Left colon (tissue), 2 donors: ENCODE results near the gene EPB41L4B. TPM values are rescaled to one million over a fixed set of nuclear protein-coding genes. Genes with fewer than 3 reads are reported as not detected.

Experiments
- ATAC-seq: fragments of 200-7000 bp; cut with Tn5 transposase; one replicate; pipeline ENCODE4 v1.9.1; 2020; ENCODE audit warnings: mild to moderate bottlenecking, moderate library complexity
- DNase-seq, 2 donors: peaks; one replicate each; pipeline ENCODE4 v3.0.0-alpha.2; 2020
- intact Hi-C, 2 donors: fragments of 100-400 bp; cut with DNase I in 1 of 2; cut with micrococcal nuclease in 1 of 2; formaldehyde crosslinking; loops; one replicate each; pipeline versions ENCODE4 v1.11.2 to v1.14.0; 2022; cut with DNase I, micrococcal nuclease
- total RNA-seq, 2 donors: library from RNA; stranded (reverse); fragmentation: NEBNext Ultra II Directional; extraction: Animal tissue kit (Norgen Biotek cat#: 25700); gene quantifications; one replicate each; pipeline ENCODE4 v1.2.1, GENCODE V29; 2021
- donor health status: DM: no; HTN: no; CAD: no.
- donor health status: DM: yes; HTN: yes; CAD: no.

Gene EPB41L4B
- total RNA-seq, 2 donors from 2014 or later: 147 to 150 TPM

DNA sequence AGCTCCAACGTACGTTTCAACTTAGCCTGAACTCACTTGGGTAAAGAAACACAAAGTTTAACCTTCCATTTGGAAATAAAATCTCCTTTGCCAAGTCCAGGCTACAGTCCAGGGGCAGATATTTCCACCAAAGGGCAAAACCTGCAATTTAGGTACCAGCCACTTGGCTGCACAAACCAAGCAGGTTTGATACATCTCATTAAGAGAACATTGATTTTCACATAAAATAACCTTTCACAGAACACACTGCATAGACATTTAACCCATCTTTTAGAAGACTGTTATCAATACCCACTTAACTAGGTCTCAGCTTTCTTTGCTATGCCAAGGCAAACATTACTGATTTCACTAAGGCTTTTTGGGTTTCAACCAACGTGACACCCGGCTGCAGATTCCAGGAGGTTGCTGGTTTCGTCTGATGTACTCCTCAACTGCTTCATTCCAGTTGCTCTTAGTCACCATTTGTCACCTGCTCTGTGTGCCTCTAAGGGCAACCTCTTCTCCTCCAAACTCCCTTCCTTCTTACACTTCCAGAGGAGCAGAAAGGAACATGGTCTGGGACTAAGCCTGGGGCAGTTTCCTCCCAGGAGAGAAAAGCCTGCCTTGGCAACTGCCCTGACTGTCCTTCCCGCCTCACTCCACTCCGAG is 67.1 kb downstream of the EPB41L4B start:
- ATAC-seq: no peak
- no peak for DNase-seq
- intact Hi-C loops: no loop called here

GRCh38 chr9:109253241-109253636 is 67.6 kb downstream of the EPB41L4B start:
- intact Hi-C loops: no loop called here
- DNase-seq (no peak), ATAC-seq (no peak)

DNA sequence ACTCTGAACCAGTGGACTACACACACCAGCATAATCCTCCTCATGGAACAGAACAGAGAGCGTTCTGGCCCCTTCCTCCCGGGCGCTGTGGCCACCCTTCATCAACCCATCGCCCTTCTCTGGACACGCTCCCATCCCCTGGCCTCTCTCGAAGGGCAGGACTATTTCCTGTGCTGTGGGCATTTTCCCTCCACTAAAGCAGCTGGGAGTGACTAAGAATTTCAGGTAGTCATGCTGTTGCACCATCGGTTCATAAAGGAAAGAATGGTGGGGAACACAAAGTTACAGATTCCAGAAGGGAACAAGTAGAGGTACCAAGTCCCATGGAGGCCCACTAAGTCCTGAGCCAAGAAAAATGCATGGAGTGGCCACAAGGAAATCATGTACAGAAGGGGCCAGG is 68.6 kb downstream of the EPB41L4B start:
- intact Hi-C loops: no loop called here
- DNase-seq (no peak), ATAC-seq (no peak)

- intact Hi-C loops: no loop called here
- no peak for DNase-seq
- no peak for ATAC-seq
These were observed 69.1 kb downstream of the EPB41L4B start for GRCh38 chr9:109251776-109252106.

DNA sequence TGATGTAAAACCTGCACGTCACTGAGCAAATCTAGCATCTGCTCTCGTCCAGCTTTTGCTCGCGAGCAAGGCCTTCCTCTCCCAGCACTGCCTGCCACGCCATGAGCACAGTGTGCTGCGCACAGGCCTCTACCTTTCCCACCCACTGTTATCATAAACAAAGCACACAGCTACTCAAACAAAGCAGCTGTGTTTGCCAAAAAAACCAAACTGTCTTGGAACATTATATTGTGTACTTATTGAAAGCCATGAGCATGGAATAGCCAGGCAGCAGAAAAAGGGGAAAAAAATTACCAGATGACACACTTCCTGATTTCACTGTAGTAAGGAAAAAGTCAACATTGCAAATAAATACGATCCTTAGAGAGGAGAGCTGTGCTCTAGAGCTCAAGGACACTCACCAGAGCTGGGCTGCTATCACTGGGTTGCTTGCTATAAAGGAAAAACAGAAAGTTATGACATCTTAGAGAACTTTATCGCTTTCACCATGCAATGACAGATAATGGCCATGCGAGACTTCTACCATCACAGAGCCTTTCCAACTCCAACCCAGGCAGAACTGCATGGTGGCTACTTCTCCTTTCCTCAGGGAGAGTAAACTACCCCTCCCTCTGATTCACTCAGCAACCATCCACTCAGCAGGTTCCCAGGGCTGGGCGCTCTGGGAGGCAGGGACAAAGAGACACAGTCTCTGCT is 69.6 kb downstream of the EPB41L4B start:
- intact Hi-C loops: no loop called here
- ATAC-seq (peak; percentile 78), DNase-seq (peak; percentile 59 to 71)

DNA sequence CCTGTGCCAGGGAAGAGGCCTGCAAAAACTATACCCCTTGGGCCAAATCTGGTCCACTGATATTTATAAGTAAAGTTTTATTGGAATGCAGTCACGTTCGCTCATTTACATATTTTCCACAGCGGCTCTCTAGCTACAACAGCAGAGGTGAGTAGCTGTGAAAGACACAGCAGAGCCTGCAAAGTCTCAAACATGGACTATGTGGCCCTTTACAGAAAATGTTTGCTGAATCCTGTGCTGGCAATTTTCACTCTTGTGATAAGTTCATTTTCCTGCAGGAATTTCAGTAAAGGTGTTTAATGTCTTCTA is 70.1 kb downstream of the EPB41L4B start:
- intact Hi-C loops: no loop called here
- ATAC-seq: peak; percentile 2
- no peak for DNase-seq

DNA sequence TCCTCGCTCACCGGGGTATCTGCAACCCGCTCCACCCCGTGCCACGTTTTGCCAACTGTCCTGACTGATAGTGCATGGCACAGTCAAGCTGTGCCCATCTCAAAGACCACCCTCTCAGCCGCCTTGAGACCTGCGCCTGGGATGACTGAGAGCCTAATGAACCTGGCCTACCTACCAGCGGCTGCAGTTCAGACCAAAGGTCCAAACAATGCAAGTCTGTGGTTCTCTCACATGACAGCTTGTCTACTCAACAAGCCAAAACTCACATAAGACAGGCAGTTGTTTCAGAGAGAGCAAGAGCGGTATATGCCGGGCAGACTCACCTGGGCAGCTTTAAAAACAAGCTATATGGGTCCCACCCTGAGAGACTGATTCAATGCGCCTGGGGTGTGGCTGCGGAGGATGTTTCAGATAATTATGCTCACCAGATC is 70.5 kb downstream of the EPB41L4B start:
- ATAC-seq (peak; percentile 60), DNase-seq (peak; percentile 62 to 63)
- intact Hi-C loops: no loop called here

- no peak for ATAC-seq
- intact Hi-C loops: loop anchor here in 1 of 2 donors (10.0 kb wide), 1 partner anchor 225 kb away; no protein-coding TSS in a partner anchor
- DNase-seq: no peak
These were observed 71.2 kb downstream of the EPB41L4B start for GRCh38 chr9:109249615-109250014.

- intact Hi-C loops: loop anchor here in 1 of 2 donors (10.0 kb wide), 1 partner anchor 227 kb away; no protein-coding TSS in a partner anchor
- ATAC-seq (no peak), DNase-seq (no peak)
These were observed 72.7 kb downstream of the EPB41L4B start for GRCh38 chr9:109248133-109248581.

DNA sequence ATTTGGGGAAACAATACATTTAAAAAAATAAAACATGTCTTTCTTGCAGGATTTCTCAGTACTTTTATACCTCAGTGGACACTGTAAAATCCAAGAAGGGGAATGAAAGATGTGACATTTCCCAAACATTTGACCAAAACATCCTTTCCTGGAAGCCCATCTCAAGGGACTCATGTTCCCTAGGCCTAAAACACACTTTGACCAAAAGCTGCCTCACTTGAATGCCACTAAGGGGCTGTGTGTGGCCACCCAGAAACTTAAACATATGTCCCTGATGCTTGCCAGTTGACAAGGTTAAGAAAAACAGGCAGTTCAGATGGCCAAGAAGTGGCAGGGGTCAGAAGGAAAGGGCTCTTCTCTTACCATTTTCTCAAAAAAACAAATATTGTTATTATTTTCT is 73.6 kb downstream of the EPB41L4B start:
- intact Hi-C loops: loop anchor here in 1 of 2 donors (10.0 kb wide), 1 partner anchor 228 kb away; no protein-coding TSS in a partner anchor
- ATAC-seq: no peak

DNA sequence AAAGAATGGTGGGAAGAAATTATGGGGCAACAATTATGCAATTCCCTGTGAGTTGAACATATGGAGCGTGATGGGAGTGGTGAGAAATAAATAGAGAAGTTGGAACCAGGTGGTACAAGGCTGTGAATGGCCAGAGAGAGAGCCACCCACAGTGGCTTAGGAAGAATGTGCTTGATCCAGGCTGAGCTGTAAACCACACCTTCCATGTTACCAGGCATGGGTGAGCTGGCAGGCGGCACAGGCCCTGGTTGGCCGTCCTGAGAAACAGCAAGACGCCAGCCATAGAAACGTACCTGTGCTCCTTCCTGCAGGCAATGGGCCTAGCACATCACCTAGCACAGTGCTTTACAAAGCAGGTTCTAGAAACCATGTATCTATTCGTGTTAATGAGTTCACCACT is 74.3 kb downstream of the EPB41L4B start:
- intact Hi-C loops: loop anchor here in 1 of 2 donors (10.0 kb wide), 1 partner anchor 228 kb away; no protein-coding TSS in a partner anchor
- DNase-seq (no peak), ATAC-seq (peak; percentile 12)

More for the DNA sequence above, 73.6 kb downstream of the EPB41L4B start:
- no peak for DNase-seq

DNA sequence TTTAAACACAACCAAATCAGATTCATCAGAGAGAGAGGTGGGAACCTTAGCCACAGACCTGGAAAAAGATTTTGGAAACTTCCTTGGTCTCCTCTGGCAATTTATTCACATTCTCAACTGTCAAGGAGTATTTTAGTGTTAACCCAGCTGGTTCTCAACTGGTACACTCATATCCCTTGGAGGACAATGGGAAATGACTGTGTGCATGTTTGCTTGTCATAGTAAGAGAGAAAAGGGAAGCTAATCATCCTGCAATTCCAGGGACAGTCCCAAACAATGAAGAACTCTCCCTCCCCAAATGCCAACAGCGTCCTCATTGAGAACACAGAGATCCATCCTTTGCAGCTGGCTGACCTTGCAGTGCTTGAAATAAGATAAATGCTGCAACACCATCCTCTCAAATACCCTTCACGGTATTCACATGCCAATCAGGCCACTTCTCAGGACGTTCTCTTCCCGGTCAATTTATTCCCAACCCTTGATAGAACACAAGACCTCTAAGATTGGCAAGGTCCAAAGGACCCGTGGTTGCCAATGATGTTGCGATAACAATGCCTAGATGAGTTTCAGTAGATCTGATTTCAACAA is 75.5 kb downstream of the EPB41L4B start:
- intact Hi-C loops: loop anchor here in 1 of 2 donors (10.0 kb wide), 1 partner anchor 229 kb away; no protein-coding TSS in a partner anchor
- DNase-seq: no peak
- ATAC-seq: no peak

DNA sequence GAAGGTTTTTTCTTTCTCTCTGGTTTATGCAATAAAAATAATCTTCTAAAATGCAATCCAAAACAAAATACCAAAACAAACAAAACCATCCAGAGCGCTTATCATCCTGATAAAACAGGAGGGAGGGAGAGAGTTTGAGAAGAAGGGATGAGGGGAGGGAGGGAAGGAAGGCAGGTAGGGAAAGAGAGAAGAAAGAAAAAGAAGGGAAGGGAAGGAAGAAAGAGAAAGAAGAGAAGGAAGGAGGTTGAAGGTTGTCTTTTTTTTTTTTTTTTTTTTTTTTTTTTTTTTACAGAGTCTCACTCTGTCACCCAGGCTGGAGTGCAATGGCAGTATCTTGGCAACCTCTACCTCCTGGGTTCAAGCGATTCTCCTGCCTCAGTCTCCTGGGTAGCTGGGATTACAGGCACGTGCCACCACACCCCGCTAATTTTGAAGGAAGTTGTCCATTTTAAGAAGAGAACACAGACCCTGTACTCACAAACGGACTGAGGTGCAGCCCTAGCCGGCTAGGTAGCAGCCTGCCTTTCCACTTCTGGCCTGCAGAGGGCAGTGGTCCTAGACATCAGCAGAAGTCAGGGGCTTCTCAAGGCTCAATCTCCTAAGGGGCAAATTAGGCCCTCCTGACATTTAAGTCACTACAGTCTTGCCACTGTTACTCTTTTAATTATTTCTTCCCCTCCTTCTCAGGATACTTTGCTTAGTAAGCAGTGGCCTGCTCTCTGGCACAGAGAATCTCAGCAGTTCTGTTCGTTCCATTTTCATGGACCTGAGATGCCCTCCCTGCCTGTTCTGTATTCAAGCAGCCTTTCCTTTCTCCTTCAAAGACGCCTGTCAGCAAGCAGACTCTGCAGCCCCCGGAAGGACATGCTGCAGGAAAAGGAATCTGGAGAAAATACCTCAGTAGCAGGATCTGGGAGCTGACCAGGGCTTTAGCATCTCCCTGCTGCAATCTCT is 76.4 kb downstream of the EPB41L4B start:
- DNase-seq (peak; percentile 56 to 82), ATAC-seq (peak; percentile 79)
- intact Hi-C loops: loop anchor here in 1 of 2 donors (5.0 to 10.0 kb wide), 2 partner anchors 78 to 230 kb away; partner anchors contain the start of gene EPB41L4B

DNA sequence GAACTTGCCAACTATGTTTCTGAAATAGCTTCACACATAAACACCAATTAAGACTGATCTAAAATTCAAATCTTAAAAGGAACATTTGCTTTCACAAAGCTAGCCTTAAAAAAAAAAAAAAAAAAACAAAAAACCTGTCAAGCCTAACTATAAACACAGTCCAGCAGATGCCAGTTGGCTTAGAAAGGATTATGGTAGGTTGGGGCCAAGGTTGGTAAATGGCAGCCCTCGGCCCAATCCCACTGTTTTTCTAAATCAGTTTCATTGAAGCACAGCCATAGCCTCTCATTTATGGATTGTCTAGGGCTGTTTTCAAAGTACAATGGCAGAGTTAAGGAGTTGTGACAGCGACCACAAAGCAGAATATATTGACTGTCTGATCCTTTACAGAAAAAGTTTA is 78.1 kb downstream of the EPB41L4B start:
- no peak for ATAC-seq
- intact Hi-C loops: loop anchor here in 1 of 2 donors (5.0 to 10.0 kb wide), 2 partner anchors 80 to 232 kb away; partner anchors contain the start of gene EPB41L4B
- DNase-seq: no peak

DNA sequence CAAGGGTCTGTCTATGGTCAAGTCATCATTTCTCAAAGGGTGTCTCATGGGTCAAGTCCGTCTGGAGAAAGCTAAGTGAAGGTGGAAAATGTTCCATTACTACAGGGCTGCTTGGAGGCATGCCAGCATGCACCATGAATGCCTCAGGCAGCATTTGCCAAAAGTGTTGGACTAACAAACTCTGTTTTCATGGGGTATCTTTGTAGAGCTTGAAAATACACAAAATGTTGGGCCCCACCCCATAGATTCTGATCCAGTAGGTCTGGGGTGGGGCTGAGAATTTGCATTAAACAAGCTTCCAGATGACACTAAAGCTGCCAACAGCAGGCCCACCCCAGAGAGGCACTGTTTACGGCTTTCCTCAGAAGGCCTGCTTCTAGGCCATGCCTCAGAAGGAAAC is 78.8 kb downstream of the EPB41L4B start:
- ATAC-seq (peak; percentile 34), DNase-seq (peak in 1 of 2 donors; percentile 21)
- intact Hi-C loops: loop anchor here in 1 of 2 donors (5.0 to 10.0 kb wide), 2 partner anchors 80 to 233 kb away; partner anchors contain the start of gene EPB41L4B

GRCh38 chr9:109241207-109241606 is 79.7 kb downstream of the EPB41L4B start:
- ATAC-seq (no peak), DNase-seq (no peak)
- intact Hi-C loops: loop anchor here in 1 of 2 donors (5.0 to 10.0 kb wide), 2 partner anchors 81 to 234 kb away; partner anchors contain the start of gene EPB41L4B

DNA sequence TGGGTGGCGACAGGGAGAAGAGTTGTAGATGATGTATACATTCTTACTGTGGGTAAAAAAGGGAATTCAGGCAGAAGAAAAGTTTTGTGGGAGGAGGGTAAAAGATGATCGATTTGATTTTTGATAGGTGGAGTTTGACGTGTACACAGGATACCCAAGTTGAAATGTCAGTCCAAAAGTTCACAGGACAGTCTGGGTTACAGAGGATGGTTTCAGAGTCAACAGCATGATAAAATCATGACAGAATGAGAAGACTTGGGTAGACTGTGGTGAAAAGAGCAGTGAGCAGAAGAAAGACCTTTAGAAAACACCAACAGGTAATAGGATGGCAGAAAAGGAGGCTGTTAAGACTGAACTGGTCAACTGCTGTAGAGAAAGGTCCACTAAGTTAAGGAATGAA is 81.6 kb downstream of the EPB41L4B start:
- intact Hi-C loops: no loop called here
- DNase-seq (no peak), ATAC-seq (no peak)

DNA sequence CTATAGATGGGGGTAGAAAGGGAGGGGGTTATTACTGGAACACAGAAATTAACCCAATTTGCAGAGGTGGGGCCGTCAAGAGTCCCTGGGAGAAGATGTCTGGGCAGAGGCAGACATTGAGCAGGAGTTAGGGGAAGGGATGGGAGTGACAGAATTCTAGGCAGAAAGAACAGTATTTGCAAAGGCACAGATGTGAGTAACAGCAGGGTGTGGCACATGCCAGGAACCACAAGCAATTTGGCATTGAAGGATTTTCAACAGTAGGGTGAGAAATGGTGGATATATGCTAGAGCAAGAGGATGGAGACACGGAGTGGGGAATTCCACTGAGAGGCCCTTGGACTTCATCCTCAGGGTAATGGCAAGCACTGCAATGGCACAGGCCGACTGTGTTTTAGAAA is 82.2 kb downstream of the EPB41L4B start:
- ATAC-seq (no peak), DNase-seq (no peak)
- intact Hi-C loops: no loop called here
